HuH-7.5 (cell line): Measurements from ENCODE around the gene MAJIN.
"Not testable (repeated sequence)": the region's sequence is repeated elsewhere in the genome, so short reads cannot be mapped to it uniquely, and the experiment has no call there.

Source experiments
- DNase-seq: peaks from one replicate; pipeline ENCODE4 v3.0.0; 2011; ENCODE audit warnings: low spot score

Gene MAJIN

DNA sequence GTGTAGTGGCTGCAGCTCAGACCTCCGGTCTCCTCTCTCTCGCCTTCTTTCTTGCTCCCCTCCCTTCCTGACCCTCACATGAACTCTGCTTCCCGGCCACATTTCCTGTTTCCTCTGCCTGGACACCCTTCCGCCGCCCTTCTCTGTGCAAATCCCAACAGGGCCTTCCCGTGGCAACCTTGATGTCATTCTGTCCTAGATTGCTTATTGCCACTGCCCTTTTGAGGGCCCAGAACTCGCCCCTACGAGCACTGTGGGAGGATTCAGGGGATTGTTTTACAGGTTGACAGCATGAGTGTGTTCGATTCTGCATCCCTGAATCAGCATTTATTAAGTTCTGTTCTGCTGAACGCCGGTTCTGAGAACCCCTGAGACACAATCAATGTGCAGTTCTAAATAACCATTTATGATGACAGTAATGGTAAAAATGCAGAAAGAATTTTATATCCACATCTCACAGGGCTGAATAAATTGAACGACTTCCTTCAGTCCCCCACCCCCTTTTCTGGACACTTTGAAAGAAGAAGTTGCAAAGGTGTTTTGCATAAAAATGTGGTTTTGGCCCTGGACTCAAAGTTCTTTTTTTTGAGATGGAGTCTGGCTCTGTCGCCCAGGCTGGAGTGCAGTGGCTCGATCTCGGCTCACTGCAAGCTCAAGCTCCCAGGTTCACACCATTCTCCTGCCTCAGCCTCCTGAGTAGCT is 18.5 kb upstream of the MAJIN start:
- DNase-seq: no peak

DNA sequence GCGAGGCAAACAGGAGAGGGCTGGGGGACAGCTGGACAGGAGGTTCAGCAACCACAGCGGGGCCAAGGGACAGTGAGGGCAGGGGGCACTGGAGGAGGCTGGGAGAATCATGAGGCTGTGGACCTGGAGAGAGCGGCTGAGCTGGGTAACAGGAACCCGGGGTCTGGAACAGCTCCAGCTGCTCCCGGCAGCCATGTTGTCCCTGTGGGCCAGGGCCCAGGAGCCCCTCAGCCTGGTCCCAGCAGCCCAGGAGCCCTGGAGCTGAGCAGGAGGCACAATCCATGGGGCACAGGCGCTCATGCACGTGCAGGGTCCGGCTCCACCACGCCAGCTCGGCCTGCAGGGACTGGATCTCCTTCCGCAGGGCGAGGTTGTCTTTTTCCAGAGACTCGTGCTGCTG is 17.5 kb upstream of the MAJIN start:
- no peak for DNase-seq

DNA sequence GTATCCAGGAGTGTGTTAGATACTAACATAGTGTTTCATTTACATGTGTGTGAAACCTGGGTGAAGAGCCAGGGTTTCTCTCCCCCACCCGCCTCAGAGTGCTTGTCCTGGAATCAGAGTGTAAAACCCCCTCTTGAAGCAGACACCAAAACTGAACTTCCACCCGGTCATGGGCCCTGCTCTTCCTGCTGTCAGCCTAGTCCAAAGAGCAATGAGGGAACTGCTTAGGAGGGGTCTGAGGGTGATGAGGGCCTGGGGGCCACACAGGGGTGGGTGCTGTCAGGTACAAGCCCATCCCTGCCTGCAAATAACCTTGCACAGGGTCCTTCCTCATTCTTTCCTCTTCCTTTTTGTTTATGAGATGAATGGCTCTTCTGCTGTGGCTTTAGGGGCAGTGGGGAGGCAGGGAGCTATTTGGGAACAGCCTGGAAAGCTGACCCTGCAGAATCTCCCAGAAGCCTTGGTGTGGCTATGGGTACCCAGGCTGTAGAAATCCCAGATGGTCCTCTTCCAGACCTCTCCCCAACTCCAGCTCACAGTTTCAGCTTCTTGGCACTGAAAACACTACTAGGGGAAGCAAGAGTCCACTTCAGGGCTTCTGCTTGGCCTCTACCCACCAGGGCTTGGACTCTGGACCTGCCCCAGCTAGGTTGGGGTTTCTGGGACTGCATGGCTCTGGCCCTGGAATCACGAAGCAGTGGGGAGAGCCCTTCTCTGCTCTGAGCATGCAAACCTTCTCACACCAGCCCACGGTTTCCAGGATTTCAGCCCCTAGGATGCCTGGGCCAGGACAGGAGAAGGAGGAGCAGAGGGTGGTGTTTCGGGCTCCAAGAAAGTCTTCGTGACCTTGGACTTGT is 16.3 kb upstream of the MAJIN start:
- DNase-seq: no peak

DNA sequence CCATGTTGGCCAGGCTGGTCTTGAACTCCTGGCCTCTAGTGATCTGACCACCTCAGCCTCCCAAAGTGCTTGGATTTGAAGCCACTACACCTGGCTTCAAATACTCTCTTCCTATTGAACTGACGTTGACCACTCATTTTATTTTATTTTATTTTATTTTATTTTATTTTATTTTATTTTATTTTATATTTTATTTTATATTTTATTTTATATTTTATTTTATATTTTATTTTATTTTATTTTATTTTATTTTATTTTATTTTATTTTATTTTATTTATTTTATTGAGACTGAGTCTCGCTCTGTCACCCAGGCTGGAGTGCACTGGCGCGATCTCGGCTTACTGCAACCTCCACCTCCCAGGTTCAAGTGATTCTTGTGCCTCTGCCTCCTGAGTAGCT is 11.4 kb upstream of the MAJIN start:
- not testable (repeated sequence) for DNase-seq

DNA sequence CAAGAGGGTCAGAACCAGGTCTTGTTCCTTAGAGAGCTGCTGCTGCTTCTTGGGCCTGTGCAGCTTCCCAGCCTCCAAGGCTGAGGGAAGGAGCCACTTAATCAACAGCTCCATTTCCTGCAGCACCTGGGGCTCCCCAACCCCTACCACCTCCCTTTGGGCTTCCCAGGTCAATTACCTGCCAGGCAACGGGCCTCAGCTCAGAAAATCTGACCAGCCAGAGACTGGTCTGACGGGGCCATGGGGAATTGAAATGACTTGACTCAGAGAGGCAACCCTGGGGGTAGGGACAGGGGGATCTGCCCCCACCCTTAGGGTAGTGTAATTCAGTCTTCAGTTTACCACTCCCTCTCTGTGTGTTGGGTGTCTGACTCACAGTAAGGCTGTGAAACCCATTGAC is 4.7 kb upstream of the MAJIN start:
- DNase-seq: no peak

DNA sequence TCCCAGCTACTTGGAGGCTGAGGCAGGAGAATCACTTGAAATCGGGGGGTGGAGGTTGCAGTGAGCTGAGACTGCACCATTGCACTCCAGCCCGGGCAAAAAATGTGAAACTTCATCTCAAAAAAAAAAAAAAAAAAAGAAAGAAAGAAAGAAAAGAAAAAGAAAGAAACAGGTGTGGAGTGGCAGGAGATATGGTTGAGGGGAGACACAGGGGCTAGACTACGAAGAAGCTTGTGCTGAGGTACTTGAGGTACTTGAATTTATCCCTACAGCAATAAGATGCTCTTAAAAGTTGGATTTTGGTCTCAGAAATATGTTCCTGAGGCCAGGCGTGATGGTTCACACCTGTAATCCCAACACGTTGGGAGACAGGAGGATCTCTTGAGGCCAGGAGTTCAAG is 2.2 kb upstream of the MAJIN start:
- DNase-seq: no peak

DNA sequence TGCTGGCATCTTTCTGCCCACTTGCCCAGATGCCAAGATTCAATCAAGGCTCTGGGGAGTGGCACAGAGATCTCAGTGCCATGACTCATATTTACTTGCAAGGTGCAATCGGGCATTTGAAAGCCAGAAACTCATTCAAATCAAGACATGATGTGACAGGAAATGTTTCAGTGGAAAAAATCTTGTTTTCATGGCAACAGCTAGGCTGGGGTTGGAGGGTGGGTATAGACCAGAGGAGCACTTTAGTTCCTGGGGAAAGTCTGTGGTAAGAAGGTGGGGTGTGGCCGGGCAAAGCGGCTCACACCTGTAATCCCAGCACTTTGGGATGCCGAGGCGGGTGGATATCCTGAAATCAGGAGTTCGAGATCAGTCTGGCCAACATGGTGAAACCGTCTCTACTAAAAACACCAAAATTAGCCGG is 1.2 kb downstream of the MAJIN start:
- no peak for DNase-seq

DNA sequence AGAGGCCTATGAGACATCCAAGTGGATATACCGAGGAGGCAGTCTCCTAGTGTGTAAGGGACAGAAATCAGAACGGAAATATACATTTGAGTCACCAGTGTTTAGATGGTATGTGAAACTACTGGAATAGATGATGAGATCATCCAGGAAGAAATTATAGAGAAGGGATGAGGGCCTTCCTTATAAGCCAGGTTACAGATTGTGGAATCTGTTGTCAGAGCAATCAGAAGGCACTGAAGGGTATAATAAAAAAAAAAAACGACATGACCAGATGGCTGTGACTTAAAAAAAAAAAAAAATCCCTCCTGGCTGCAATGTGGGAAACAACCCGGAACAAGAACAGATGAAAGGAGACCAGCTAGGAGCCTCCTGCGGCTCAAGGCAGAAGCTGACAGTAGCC is 2.7 kb downstream of the MAJIN start:
- no peak for DNase-seq

DNA sequence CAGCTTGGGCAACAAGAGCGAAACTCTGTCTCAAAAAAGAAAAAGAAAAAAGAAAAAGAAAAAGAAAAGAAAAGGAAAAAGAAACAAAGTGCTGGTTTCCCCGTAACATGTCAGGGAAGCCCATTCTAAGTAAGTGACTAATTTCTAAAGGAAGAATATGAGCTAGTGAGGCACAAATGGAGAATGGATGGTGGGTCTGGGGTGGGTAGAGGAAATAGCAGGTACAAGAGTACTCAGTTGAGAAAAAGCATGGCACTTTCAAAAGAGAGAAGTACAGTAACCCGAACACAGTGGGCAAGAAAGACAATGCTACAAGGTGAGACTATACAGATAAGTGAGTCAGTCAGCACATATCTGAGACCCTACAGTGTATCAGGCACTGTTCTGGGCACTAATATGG is 4.5 kb downstream of the MAJIN start:
- no peak for DNase-seq

DNA sequence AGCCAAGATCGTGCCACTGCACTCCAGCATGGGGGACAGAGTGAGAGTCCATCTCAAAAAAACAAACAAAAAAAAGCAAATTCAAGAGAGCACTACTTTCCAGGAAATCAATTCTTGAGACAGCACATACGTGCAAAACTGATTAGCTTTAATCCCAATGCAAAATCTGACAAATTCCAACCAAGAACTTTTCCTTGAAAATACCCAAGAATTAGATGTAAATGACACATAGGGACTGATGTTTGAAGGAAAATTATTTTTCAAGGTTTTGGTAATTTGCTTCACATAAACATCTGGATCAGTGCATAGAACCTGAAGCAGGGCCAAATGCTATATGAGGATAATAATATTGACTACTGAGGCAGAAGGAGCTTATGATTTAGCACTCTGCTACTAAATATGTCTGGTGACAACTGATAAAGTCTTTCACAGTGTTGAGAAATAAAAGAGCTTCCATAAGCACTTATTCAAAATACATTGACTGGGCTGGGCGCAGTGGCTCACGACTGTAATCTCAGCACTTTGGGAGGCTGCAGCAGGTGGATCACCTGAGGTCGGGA is 8.8 kb downstream of the MAJIN start:
- DNase-seq: no peak

DNA sequence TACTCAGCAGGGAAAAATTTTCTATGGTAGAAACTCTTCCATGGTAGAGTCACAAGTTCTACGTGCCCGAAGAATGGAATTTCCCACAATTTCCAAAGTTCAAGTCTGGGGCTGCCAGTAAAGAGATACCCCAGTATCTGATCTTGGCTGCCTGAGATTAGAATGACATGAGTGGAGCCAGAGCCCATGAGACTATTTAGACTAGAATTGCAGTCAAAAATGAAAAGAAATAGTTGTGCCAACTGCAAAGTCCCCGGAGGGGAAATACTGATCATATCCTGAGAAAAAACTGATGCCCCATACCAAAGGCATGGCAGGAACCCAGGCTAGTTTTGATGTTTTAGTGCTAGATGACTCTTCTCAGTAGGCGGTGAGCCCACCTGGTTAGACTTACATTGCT is 11.2 kb downstream of the MAJIN start:
- DNase-seq: no peak

DNA sequence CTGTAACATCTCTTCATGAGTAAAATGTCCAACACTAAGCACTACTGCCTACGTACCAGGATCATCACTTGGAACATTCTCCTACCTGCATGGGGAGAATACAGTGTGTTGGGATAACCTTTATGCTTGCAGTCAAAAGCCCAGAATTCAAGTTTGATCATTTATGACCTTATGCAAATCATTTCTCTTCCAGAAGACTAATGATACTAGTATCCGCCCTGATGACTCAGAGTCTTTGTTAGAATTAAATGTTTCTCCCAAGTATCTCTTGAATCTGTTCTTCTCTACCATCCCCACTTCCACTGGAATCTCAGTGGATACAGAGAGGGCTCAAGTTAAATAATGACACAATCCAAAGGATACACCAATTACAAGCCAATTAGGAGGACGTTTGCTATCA is 12.4 kb downstream of the MAJIN start:
- no peak for DNase-seq

DNA sequence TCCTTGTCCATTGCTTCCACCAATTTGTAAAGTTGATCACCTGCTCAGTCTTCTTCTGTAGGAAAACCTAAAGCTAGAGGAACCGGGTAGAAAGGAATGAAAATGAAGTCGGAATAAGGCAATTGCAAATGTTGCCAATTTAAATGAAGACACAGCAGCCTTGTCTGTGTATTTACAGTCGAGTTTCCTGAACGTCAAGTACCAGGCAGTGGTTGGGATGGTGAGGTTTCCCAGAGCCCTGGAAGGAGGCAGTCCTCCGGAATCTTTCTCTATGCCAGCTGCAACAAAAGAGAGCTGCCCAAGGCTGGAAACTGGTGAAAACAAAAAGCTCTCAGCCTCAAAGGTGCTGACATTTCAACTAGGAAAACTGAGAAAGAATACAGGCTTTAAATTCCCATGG is 17.7 kb downstream of the MAJIN start:
- no peak for DNase-seq

DNA sequence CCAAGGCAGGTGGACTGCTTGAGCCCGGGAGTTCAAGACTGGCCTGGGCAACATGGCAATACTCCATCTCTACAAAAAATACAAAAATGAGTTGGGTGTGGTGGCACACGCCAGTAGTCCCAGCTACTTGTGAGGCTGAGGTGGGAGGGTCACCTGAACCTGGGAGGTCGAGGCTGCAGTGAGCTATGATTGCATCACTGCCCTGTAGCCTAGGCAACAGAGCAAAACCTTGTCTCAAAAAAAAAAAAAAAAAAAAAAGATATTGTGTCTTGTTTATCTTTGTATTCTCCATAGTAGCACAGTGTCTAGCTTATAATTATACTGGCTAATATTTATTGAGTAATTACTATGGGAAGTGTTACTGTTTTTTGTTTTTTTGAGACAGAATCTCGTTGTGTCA is 20.4 kb downstream of the MAJIN start:
- DNase-seq: no peak

DNA sequence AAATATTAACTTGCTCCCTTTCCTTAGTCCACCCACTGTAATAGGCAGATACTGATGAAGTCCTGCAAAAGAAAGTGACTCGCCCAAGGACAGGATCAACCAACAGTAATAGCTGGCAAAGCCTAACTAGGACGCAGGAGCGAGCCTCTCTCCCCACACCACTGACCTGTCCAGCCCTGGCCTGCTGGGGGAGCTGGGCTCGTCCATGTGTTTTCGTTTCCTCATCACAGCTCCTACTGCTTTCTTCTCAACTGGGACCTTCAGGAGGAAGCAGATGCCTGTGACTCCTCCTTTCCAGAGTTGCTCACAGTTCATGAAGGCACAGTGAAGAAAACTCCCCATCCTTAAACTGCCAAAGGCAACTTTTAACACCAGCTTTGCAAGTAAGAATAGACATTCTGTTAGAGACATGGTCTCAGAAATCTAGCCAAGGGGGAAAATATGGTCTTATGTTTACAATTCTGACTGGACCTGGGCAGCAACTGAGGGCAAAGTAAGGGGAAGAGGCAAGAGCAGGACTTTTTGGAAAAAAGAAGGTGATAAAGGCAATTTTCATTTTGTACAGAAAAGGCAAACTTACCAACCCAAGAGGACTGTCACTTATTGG is 24.6 kb downstream of the MAJIN start:
- DNase-seq: no peak

DNA sequence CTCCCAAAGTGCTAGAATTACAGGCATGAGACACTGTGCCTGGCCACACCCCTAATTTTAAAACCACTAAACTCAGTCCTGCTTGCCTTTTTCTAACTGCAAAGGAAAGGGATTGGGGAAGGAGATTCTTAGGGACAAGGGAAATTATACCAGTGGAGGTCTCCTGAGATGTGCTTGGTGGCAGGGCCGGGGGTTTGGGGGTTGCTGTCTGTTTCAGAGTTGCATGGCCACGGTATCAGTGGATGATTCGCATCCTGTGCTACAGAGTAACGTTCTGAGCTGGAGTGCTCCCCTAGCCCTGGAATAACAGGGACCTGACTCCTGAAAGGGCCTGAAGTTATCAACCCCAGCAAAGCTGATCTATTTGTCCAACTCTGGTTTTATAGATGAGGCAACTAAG is 35.4 kb downstream of the MAJIN start:
- DNase-seq: no peak

DNA sequence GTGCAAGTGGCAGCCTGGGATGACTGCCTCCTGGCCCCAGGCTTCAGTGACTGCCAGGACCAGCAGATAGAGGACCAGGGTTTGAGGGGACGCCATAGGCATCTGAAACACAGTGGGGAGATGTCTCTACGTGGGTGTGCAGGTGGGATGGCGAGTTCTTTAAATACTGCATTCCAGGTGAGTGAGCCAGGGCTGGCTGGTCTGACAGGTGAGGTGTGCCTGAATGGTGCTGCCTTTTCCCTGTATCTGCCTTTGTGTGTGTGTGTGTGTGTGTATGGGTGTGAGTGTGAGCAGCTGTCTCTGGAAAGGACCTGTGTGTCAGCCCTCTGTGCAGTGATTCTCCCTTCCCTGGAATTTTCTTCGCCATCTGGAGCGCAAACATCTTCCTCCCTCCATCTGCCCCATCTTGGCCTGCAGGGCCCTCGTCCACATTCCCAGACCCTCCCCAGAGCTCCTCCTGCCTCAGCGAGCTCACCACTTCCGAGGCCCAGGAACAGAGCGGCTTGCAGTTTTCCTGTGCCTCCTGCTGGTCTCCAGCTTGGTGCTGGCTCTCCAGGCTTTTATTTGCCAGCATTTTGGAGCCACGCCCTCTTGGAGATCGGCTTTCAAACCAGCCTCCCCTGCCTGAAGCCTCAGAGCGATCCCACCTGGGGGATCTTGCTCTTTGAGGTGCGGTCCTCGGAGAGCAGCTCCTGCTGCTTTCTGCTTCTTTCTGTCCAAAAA is 36.4 kb downstream of the MAJIN start, which contains the start of gene GPHA2:
TSS of gene GPHA2 (minus strand) at position 535 of the 723 bp plus-strand sequence. CDS start at position 102, 433 bp downstream.
- DNase-seq: no peak

DNA sequence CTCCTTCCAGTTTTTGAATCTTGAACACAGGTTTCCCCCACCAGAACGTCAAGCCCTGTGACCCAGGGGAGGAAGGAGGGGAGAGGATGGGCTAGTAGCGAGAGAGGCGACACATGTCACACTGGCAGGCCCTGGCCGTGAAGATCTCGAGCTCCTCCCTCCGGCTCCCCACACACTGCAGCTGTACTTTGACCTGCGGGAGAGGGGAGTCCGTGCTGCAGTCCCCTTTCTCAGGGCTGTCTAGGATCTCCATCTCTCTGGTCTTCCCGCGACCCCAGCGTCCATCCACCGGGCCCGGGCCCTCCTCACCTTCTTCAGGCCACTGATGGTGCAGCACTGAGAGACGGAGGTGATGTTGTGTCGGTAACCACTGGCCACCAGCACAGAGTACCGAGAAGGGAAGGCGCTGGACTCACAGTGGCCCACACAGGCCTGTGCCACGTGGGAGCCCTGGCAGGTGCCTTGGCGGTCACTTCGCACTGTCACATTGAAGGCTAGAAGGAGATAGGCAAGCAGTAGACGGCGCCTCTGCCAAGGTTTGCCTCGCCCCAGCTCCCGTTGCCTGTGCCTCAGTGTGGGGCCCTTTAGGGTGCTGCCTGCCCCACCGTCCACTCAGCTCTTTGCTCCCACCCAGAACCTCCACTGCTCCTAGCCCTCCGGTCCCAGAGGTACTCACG is 37.1 kb downstream of the MAJIN start:
- no peak for DNase-seq

DNA sequence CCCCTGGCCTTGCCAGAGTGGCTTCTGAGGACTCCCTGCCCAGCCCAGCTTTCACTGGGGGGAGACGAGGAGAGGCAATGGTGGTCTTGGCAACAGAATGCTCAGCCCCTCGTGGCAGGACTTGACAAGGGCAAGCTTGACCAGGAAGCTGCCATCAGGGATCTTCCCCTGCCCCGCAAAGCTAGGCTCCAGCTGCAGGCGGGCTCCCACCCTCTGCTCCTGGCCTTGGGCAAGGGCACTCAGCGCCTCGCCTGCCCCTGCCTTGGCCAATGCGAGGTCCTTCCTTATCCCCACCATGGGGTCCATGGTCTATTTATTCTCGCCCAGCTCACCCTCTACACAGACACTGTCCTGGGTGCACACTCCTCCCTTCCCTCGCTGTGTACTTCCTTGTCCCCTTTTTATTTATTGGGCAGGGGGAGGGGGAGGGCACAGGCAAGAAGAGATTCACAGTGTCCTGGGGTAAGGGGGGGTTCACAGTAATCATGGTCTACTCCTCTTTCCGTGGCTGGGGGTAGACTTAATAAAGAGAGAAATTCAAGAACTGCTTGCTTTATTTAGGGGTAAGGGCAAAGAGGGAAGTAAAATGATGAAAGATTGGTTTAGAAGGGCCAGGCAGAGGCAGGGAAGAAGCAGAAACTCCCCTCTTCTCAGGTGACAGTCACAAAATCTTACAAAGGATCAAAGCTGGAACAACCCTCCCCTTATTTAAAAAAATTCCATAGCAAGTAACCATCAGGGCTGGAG is 37.8 kb downstream of the MAJIN start:
- no peak for DNase-seq

DNA sequence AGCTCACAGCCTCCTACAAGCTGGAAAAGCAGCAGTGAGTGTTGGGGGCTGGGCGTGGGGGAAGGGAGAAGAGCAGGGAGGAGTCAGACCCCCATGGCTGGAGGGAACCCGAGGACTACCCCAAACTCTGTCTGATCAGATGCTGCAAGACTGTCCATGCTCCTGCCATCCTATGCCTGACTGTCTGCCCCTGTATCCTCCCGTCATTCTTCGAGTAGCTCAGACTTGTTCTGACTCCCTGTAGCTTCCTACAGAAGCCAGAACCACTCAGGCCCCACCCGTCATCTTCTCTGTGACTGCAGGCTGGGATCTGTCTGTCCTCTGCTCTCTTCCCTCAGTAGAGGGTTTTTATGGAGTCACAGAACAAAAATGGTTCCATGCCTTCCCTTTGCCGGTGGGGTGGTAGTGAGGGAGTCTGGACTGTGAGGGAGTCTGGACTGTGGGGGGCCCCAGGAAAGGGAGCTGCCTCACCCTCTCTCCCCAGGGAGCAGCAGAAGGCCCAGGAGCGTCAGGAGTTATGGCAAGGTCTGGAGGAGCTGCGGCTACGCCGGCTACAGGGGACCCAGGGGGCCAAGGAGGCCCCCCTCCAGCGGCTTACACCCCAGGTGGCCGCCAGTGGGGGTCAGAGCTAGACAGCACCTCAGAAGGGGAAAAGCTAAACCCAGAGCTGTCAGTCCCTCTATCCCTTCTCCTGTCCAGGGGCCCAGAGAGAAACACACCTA is 38.5 kb downstream of the MAJIN start:
- no peak for DNase-seq
